ENCODE data around the gene SULT2B1.
"Not testable (repeated sequence)": the region's sequence is repeated elsewhere in the genome, so short reads cannot be mapped to it uniquely, and the experiment has no call there.

The SULT2B1 gene

DNA sequence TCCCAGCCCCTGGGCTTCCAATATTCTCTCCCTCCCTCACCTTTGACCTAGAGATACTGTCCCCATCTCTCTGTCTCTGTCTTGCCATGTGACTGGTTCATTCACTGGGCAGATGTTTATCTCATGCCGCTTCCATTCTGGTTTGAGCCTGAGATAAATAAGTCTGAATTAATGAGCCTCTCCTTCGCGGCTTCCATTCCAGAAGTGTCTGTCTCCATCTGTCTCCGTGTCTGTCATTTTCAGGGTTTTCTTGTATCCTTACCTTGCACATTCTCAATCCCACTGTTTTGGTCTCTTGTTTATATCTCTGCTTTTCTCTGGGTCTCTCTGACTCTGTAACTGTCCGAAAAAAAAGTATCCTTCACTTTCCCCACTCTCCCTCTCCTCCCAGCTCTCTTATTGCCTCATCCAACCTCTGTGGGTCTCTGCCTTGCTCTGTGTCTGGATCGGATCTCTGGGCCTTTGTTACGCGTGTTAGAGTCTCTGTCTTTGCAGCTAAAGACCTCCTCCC, 71.6 kb downstream of the SULT2B1 start:
- DNase-seq = no peak

DNA sequence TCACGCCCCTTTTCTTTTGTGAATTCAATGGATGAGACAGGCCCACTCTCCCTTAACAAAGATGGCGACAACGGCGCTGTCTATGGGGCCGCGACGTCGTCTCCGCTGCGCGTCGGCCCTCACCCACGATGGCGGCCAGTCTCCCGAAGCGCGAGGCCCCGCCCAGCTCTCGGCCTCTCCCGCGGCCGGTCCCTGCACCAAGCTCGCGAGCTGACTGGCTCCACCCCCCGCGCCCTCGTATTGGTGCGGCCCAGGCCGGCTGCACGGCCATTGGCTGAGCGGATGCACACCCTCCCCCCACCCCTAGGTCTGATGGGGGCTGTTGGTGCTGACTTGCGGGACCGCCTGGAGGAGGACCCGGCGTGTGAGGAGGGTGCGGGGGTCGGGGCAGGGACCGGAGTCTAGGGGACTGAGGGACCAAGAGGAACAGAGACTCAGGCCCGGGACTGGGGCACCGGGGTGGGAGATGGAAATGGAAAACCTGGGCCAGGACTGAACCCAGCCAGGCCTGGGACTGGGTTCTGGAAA, 72.2 kb downstream of the SULT2B1 start:
- DNase-seq = peak; percentile 89

DNA sequence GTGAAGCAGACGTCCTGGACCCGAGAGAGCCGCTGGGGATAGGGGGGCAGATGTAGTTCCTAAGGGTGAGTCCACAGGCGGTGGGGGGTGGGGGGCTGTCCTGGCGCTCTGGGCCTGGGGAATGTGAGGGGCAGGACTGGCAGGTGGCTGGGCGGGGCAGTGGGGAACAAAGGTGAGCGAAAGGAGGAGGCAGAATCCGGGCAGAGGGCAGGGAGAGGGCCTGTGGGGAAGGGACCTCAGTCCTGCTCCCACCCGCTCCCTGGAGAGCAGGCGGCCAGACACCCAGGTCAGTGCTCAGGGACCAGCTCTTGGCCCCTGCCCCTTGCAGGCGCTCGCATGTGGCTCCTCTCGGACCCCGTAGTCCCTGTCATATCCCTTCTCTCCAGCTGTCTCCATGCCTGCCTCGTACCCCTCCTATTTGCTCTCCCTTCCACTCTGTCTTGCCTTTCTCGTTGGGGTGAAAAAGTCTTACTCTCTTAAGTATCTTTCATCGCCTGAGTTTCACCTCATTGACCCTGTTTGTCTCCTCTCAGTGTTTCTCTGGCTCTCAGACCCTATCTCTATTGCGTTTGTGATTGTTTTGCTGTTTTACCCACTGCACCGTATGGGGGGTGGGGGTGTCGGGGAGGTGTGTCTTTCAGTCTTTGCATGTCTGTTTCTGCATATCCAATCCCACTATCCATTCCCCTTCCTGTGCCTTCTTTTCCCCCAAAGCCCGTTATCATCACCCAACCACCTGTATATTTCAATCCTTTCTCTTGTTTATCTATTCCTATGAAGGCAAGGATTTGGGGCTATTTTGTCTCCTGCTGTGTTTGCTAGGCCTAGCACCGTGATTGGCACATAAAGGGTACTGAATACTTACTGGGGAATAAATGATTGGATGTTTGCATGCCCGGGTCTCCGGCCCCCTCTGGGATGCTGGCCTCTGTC, 73.1 kb downstream of the SULT2B1 start:
- no peak for DNase-seq

DNA sequence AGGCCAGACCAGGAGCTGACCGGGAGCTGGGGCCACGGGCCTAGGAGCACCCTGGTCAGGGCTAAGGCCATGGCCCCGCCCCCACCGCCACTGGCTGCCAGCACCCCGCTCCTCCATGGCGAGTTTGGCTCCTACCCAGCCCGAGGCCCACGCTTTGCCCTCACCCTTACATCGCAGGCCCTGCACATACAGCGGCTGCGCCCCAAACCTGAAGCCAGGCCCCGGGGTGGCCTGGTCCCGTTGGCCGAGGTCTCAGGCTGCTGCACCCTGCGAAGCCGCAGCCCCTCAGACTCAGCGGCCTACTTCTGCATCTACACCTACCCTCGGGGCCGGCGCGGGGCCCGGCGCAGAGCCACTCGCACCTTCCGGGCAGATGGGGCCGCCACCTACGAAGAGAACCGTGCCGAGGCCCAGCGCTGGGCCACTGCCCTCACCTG, 73.9 kb downstream of the SULT2B1 start:
- DNase-seq = no peak

DNA sequence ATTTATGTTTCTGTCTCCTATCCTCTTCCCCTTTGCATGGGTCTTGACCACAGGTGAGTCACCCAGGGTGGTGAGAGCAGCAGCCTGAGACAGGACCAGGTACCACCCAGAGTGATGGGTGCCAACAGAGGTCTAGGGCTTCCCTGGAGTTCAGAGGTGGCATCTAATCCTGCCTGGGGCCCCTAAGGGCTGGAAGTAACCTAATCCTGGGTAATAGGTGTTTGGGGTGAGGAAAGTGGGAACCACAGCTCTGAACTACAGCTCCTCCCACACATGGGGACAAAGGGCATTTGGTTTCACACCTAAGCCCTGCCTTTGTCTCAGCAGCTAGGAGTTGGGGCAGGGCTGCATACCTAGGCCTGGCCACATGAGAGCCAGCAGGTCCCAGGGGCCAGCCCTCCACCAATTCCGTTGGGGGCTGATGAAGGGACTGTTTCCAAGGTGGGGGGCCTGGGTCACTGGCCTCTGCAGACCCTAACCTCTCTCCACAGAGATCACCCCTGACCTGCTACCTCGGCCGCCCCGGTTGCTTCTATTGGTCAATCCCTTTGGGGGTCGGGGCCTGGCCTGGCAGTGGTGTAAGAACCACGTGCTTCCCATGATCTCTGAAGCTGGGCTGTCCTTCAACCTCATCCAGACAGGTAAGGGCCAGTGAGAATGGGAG, 75.4 kb downstream of the SULT2B1 start:
- DNase-seq = no peak

DNA sequence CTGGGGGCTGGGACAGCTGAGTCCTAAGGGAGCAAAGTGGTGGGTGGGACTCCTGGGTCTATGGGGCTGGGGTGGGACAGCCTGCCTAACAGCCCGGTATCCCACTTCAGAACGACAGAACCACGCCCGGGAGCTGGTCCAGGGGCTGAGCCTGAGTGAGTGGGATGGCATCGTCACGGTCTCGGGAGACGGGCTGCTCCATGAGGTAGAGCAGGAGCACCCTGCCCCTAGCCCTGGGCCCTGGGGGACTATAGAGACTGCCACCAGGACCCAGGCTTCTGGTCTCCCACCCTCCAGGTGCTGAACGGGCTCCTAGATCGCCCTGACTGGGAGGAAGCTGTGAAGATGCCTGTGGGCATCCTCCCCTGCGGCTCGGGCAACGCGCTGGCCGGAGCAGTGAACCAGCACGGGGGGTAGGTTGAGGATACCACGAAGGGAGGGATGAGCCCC, 75.9 kb downstream of the SULT2B1 start:
- no peak for DNase-seq

DNA sequence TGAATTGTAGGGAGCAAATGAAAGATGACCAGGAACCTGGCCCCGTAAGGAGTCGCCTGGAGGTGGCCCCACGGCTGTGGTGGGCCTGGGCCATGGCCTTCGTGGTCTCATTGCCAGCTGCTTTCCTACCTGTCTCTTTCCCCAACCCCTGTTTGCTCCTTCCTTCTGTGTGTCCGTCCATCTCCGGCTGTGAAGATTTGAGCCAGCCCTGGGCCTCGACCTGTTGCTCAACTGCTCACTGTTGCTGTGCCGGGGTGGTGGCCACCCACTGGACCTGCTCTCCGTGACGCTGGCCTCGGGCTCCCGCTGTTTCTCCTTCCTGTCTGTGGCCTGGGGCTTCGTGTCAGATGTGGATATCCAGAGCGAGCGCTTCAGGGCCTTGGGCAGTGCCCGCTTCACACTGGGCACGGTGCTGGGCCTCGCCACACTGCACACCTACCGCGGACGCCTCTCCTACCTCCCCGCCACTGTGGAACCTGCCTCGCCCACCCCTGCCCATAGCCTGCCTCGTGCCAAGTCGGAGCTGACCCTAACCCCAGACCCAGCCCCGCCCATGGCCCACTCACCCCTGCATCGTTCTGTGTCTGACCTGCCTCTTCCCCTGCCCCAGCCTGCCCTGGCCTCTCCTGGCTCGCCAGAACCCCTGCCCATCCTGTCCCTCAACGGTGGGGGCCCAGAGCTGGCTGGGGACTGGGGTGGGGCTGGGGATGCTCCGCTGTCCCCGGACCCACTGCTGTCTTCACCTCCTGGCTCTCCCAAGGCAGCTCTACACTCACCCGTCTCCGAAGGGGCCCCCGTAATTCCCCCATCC, 76.7 kb downstream of the SULT2B1 start:
- no peak for DNase-seq

DNA sequence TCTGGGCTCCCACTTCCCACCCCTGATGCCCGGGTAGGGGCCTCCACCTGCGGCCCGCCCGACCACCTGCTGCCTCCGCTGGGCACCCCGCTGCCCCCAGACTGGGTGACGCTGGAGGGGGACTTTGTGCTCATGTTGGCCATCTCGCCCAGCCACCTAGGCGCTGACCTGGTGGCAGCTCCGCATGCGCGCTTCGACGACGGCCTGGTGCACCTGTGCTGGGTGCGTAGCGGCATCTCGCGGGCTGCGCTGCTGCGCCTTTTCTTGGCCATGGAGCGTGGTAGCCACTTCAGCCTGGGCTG, 77.3 kb downstream of the SULT2B1 start:
- DNase-seq = no peak

DNA sequence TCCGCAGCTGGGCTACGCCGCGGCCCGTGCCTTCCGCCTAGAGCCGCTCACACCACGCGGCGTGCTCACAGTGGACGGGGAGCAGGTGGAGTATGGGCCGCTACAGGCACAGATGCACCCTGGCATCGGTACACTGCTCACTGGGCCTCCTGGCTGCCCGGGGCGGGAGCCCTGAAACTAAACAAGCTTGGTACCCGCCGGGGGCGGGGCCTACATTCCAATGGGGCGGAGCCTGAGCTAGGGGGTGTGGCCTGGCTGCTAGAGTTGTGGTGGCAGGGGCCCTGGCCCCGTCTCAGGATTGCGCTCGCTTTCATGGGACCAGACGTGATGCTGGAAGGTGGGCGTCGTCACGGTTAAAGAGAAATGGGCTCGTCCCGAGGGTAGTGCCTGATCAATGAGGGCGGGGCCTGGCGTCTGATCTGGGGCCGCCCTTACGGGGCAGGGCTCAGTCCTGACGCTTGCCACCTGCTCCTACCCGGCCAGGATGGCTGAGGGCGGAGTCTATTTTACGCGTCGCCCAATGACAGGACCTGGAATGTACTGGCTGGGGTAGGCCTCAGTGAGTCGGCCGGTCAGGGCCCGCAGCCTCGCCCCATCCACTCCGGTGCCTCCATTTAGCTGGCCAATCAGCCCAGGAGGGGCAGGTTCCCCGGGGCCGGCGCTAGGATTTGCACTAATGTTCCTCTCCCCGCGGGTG, 77.8 kb downstream of the SULT2B1 start:
- DNase-seq = no peak

DNA sequence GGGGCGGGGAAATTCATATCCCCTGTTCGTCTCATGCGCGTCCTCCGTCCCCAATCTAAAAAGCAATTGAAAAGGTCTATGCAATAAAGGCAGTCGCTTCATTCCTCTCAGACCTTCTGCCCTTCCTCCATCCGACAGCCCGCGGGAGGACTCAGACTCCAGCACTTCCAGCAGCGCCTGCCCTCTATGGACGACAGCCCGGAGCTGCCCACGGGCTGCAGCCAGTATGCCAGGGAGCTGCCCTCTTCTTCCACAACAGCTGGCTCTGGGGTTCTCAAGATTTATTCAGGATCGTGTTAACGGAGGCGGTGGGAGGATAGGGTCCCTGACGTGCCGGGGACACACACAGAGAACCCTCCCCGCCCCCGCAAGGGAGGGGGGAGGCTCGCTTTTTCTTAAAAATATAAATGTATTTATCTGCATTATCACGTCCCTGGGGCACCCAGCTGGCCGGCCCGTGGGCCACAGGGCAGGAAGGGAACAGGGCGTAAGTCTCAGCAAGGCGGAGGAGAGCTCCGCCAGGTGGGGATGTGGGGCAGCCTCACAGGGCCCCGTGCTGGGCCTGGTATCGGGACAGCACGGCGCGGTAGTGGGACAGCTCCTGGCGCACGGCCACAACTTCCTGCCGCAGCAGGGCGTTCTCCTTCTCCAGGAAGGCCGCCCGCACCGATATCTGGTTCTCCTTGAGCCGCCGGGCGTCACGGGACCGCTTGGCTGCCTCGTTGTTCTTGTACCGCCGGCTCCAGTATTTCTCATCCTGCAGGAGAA, 78.5 kb downstream of the SULT2B1 start:
- DNase-seq = no peak

DNA sequence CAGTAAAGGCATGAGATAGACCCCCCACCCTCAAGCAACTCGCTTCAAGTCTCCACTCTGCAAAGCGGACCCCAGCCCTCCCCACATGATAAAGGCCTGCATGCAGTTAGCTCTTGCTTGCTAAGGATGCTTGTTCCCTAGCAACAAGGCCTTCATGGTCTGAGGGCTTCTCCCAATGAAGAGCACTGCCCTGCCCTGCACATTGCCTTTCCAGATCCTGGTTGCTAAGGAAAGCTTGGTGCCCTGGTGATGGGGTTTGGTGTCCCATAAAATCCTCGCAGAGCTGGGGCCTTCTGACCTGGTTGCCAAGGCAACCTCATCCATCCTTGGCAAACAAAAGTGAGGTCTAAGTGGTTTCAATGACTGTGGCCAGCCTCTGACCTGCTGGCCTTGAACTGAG, 79.3 kb downstream of the SULT2B1 start:
- no peak for DNase-seq

DNA sequence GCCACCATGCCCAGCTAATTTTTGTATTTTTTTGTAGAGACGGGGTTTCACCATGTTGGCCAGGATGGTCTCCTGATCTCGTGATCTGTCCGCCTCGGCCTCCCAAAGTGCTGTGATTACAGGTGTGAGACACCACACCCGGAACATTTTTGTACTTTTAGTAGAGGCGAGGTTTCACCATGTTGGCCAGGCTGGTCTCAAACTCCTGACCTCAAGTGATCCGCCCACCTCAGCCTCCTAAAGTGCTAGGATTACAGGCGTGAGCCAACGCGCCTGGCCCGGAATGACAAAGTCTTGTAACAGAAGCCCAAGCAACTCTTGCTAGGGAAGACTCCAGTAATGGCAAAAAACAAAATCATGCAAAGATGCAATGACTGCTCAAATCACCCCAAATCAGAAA, 80.3 kb downstream of the SULT2B1 start:
- not testable (repeated sequence) for DNase-seq

DNA sequence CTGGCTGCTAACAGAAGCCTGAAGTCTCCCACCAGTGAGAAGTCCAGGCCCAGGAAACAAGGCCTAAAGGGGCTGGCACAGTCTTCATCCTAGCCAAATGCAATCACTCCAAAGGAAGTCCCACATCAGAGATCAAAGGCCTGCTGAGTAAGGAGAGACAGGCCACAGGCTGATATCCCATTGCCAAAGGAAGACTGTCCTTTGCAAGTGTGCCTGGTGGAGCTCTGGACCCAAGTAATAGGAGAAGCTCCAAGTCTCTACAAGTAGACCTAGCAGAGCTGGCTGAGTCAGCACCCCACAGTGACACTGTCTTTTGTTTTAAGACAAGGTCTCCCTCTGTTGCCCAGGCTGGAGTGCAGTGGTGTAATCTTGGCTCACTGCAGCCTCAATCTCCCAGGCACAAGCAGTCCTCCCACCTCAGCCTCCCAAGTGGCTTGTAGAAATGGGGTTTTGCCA, 80.7 kb downstream of the SULT2B1 start:
- DNase-seq = no peak

DNA sequence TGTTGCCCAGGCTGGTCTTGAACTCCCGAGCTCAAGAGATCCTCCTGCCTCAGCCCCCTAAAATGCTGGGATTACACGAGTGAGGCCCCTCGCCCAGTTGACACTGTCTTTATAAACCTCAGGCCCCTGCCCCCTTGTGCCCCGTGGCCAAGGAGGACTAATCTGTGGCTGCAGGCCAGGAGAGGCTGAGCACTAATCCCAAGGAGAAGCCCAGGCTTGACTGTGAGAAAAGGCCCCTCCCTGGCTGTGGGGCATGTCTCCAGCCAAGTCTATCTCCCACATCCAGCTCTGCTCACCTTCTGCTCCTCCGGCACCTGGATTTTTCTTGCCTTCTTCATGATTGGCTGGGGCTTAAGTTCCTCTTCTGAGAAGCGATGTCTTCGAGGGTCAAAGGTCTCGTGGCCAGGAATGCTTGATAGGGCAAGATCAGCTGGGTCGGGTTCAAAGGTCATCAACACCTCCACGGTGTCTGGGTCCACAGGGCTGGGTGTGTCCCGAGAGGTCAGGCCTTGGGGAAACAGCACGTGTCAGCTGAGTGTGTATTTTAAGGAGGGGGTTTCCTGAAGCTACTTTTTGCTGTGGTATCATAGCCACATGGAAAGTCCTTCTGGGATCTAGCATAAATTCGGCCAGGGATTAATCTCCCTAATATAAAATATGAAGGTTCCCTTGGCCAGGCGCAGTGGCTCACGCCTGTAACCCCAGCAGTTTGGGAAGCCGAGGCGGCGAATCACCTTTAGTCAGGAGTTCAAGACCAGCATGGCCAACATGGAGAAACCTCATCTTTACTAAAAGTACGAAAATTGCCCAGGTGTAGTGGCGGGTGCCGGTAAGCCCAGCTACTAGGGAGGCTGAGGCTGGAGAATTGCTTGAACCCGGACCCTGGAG, 81.4 kb downstream of the SULT2B1 start:
- no peak for DNase-seq

DNA sequence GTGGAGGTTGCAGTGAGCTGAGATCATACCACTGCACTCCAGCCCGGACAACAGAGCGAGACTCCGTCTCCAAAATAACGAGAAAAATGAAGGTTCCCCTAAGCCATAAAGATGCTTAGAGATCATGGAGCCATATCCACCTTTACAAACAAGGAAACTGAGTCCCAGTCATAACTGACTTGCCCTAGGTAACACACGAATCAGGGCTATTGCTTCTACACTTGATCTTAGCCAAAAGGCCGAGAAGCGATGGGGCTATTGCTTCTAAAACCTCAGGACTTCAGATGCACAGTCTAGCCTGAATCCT, 82.0 kb downstream of the SULT2B1 start:
- DNase-seq = no peak

DNA sequence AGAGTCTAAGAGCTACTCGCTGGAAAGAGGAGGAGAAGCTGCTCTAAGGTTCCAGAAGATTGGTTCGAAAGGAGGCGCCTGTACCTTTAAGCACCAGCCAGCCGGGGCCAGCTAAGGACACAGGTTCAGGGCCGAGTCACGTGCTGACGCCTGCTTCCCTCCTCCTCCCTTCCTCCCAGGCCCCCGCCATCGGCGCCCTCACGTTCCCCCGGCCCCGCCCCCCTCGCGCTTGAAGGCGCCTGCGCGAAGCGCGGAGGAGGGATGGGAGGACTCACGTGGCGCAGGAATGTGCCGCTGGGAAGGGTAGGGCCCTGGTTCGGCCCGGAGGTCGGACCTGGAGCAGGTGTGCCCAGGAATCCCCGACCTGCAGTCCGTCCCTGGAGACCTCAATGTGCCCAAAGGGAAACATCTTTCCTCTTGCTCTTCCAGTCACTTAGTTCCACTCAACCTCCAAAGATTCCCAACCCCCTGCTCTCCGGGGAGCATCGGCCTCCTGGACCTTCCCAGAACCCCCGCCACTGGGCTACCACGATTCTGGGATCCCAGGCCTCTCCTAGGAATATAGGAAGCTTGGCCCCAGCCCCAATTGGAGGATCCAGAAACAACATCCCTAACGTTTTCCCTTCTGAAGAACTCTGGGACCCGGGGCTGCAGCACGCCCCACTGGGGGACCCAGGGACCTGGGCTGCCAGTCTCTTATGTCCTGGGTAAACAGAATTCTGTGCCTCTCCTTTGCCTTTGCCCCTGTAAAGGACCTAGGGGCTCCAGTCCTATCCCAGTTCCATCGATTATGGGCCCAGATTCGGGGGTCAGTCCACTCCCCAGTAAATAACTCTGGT, 82.7 kb downstream of the SULT2B1 start:
- peak; percentile 86 for DNase-seq

DNA sequence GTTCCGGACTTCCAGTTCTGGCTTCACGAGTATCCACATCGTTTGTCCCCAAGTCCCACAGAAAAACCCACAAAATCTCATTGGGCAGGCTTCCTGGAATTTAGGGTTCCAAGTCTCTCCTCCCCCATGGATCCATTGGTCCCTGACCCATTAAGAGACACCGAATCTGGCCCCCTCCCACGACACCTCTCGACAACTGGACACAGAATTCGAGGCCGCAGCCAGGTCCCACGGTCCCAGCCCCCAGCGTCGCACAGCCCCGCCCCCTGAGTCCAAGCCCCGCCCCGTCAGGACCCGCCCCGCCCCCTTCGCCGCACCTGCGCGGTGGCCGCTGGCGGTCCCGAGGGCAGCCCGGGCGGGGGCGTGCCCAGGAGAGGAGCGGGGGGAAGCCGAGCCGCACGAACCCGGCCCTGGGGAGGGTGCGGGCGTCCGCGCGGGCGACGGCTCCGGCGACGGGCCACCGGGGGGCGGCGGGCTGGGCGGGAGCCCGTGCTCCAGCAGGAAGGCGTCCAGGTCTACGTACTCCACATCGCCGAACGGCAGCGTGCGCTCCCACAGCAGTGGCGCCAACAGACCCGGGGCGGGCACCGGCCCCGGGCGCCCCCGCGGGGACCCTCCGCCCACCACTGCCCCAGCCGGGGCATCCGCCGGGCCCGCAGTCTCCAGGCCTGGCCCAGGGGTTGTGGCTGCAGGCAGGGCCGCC, 83.4 kb downstream of the SULT2B1 start:
- peak; percentile 65 for DNase-seq

DNA sequence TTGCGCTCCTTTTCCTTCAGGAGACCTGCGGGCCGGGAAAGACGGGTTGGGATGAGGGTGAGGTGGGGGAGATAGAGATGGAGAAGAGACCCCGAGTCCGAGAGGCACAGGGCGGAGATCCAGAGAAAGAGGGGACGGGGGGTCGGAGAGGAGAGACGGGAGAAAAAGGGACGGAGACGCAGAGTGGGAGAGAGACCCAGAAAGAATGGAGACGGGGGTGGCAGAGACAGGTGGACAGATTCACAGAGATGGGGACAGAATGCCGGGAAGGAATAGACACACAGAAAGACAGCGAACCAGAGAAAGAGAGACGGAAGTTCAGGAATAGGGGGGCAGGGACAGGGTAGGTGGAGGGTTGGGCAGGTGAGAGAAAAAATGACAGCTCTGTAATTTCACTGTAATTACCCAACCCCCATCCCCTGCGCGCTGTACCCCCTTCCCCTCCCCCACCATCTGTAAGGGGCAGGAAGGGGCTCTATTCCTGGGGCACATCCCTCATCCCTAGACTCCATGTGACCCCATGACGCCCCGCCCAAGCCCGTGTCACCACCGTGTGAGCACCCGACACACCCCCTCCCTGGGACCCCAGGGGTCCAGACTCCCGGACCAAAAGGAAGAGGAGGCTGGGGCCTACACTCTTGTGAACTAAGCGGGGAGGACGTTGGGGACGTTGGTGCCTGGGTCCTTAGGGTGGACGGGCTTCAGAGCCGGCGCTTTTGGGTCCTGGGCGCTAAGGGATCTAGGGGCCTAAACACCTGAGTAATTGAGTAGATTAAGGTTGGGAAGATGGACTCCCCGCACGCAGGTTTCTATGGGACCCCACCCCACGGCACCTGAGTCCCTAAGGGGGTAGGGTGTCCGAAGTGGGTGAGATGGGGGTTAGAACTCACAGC, 84.2 kb downstream of the SULT2B1 start:
- DNase-seq = peak; percentile 19

Measured in central memory CD4-positive, alpha-beta T cell (primary cell).